ENCODE results near the gene LRRTM2.
"Not testable (repeated sequence)": the region's sequence is repeated elsewhere in the genome, so short reads cannot be mapped to it uniquely, and the experiment has no call there.

The LRRTM2 gene

GRCh38 chr5:138874771-138875551, at the start of gene LRRTM2:
TSS of gene LRRTM2 (minus strand) at chr5:138875335. CDS start at chr5:138874911, 424 bp downstream.
- no peak for FAIRE-seq

DNA sequence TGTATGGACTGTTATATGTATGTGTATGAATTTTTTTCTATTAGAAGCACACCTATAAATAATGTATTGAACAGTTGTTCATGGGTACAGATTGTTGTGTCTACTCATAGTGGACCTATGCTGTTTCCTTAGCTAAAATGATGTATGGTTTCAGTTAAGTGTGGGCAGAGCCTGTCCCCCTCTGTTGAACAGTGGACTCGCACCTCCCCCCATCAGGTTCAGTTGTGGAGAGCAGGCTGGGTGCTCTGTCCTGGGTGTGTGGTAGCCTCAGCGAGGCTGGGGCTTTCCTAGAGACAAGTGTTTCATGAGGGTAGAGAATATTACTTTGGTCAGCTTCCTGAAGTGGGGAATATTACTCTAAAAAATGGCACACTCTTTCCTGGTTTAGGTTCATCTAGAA, 47.4 kb upstream of the LRRTM2 start:
- no peak for DNase-seq (ENCODE audit: insufficient read length, low spot score)
- no peak for TF ChIP-seq POLR2A (IDR thresholded peaks at IDR 0.05; ENCODE audit: low read depth, low read length)

More at GRCh38 chr5:138874771-138875551, at the start of gene LRRTM2:
- TF ChIP-seq POLR2A (IDR thresholded peaks at IDR 0.05; ENCODE audit: low read depth, low read length), result no peak
- peak; percentile 31 for DNase-seq (ENCODE audit: insufficient read length, low spot score)

GRCh38 chr5:138921362-138921761, 46.2 kb upstream of the LRRTM2 start:
- DNase-seq (ENCODE audit: insufficient read length, low spot score); FAIRE-seq: not testable (repeated sequence)

More for the DNA sequence above, 47.4 kb upstream of the LRRTM2 start:
- FAIRE-seq, result no peak

- no peak for DNase-seq (ENCODE audit: insufficient read length, low spot score)
- no peak for FAIRE-seq
- no peak for TF ChIP-seq POLR2A (IDR thresholded peaks at IDR 0.05; ENCODE audit: low read depth, low read length)
Measured at GRCh38 chr5:138920181-138920580, 45.0 kb upstream of the LRRTM2 start.

- FAIRE-seq (no peak), DNase-seq (ENCODE audit: insufficient read length, low spot score) (no peak)
- no peak for TF ChIP-seq POLR2A (IDR thresholded peaks at IDR 0.05; ENCODE audit: low read depth, low read length)
Measured at GRCh38 chr5:138918686-138919085, 43.6 kb upstream of the LRRTM2 start.

GRCh38 chr5:138914338-138914737, 39.2 kb upstream of the LRRTM2 start:
- DNase-seq (ENCODE audit: insufficient read length, low spot score) (no peak), FAIRE-seq (no peak)
- no peak for TF ChIP-seq POLR2A (IDR thresholded peaks at IDR 0.05; ENCODE audit: low read depth, low read length)

DNA sequence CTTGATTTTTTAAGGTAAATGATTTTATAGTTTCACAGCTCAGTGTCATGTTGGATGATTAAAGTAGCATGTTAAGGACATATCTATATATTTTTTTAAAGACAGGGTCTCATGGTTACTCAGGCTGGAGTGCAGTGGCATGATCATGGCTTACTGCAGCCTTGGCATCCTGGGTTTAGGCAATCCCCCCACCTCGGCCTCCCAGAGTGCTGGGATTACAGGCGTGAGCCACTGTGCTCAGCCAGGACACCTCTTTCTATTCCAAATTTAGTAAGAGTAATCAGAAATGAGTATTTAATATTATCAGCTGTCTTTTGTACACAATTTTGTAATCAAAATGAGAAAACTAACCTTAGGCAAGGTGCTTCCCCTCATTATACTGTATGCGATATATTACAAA, 38.6 kb upstream of the LRRTM2 start:
- DNase-seq (ENCODE audit: insufficient read length, low spot score), result no peak
- no peak for FAIRE-seq
- no peak for TF ChIP-seq POLR2A (IDR thresholded peaks at IDR 0.05; ENCODE audit: low read depth, low read length)

DNA sequence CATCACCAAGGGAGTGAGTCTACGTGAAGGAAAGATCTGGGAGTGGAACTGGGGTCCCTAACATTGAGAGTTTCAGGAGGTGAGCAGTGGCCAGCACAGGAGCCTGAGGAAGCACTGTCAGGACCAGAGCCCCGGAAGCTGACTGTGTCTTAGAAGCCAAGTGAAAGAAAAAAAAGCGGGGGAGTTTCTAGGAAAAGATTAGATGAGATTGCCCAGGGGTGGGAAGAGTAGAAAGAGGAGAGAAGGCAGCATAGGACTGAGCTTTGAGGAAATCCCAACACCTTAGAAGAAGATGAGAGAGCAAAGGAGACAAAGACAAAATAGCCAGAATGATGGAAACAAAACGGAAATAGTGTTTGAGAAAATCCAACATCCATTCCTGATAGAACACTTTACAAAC, 37.0 kb upstream of the LRRTM2 start:
- FAIRE-seq, result no peak

GRCh38 chr5:138911441-138911840, 36.3 kb upstream of the LRRTM2 start:
- FAIRE-seq, result no peak
- no peak for DNase-seq (ENCODE audit: insufficient read length, low spot score)
- no peak for TF ChIP-seq POLR2A (IDR thresholded peaks at IDR 0.05; ENCODE audit: low read depth, low read length)

More for the DNA sequence above, 37.0 kb upstream of the LRRTM2 start:
- no peak for TF ChIP-seq POLR2A (IDR thresholded peaks at IDR 0.05; ENCODE audit: low read depth, low read length)
- no peak for DNase-seq (ENCODE audit: insufficient read length, low spot score)

DNA sequence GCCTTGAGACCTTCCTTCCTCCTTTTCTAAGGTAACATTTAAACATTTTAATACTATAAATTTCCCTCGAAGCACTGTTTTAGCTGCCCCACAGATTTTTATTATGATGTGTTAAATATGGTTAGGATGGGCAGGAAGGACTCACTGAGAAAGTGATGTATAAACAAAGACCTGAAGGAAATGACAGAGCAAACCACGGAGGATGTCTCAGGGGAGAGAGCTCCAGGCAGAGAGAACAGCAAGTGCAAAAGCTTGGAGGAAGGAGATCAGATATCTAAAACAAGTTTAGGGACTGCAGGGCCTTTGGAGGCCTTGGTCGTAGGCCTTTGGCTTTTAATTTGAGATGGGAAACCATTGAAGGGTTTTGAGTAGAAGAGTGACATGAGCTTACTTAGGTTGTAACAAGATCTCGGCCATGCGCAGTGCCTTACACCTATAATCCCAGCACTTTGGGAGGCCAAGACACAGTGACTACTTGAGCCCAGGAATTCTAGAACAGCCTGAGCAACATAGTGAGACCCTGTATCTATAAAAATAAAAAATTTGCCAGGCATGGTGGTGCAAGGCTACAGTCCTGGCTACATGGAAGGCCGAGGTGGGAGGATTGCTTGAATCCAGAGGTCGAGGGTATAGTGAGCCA, 35.5 kb upstream of the LRRTM2 start:
- TF ChIP-seq POLR2A (IDR thresholded peaks at IDR 0.05; ENCODE audit: low read depth, low read length), result no peak
- DNase-seq (ENCODE audit: insufficient read length, low spot score) (no peak), FAIRE-seq (no peak)

DNA sequence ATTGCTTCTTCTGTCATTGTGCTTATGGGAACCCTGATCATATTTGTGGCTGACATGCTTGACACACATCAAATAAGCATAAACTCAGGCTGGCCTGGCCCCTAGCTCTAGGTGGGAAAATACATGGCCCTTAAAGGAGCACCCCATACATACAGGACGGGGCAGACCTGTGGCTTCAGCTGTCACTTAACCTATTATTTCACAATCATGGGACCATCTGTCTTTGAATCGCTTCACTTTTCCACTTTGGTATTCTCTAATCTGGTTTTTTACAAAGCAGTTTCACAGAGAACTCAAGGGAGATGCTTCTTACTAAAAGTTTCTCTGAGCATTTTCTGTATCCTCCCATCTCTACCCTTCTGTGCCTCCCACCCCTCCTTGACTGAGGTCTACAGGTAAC, 34.6 kb upstream of the LRRTM2 start:
- no peak for TF ChIP-seq POLR2A (IDR thresholded peaks at IDR 0.05; ENCODE audit: low read depth, low read length)
- FAIRE-seq, result no peak
- DNase-seq (ENCODE audit: insufficient read length, low spot score), result no peak

DNA sequence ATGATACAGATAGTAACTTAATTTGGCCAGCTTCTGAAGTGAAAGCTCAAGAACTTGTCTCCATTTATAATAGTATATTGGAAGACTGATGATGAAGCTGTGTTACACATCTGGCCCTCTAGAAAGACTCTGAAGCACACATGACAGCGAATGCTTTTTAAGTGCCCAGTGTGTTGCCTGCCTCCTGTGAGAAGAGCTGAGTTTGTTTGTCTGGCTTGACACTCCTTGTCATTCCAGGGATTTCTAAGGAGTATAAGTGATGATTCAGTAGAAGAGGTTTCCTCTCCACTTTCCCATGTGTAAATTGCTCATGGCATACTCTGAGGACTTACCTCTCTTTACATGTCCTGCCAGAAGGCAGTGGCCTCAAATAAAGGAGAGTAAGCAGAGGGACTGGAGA, 30.4 kb upstream of the LRRTM2 start:
- no peak for FAIRE-seq
- peak; percentile 14 for DNase-seq (ENCODE audit: insufficient read length, low spot score)
- no peak for TF ChIP-seq POLR2A (IDR thresholded peaks at IDR 0.05; ENCODE audit: low read depth, low read length)

DNA sequence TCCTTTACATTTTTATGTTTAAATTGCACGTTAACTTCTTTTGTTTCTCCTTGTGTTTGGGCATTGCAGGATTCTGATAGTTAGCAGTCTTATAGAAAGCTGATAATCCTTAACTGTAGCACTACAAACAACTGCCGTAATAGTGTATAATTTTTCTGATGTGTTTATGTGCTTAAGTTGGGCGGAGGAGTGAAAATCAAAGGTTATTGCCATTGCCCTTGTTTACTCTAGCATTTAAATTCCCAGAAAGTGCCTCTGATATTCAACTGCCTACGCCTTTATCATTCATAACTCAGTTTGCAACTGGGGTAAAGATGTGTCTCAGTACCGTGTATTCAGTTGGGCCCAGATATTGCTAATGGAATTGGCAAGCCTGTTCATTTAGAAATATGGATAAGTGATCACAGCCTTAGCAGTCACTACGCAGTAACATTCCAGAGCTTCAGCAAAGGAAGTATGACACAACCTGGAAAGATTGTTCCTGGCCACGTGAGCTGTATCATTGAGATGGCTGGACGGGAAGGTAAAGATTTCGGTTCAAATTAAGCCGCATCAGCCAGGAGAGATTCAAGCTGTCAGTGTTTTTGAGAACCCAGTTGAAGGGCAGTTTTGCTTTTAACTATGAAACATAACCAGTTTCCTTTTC, 28.1 kb upstream of the LRRTM2 start:
- DNase-seq (ENCODE audit: insufficient read length, low spot score), result peak; percentile 21
- TF ChIP-seq POLR2A (IDR thresholded peaks at IDR 0.05; ENCODE audit: low read depth, low read length), result no peak
- no peak for FAIRE-seq

DNA sequence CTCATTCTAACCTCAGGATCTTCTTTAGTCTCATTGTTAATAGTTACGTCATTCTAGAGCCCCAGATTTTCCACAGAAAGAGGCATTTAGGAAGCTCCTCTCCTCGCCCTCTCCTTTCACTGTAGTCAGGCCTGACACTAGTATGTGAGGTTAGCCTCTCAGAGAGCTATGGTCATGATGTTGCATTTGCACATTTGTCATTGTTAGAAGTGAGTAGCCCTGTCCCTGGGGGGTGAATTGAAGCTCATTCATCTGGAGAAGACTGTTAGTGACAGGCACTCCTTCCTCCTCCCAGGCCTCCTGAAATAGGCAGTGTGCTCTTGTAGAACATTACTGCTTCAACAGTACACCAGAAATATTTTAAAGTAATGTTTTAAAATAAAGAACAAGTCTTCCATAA, 26.6 kb upstream of the LRRTM2 start:
- DNase-seq (ENCODE audit: insufficient read length, low spot score) (no peak), FAIRE-seq (no peak)
- TF ChIP-seq POLR2A (IDR thresholded peaks at IDR 0.05; ENCODE audit: low read depth, low read length), result no peak

Data from H54 (cell line).